Nephron progenitor cell (in vitro differentiated cells): ENCODE data around the gene OR8B12.
"Not testable (repeated sequence)": the region's sequence is repeated elsewhere in the genome, so short reads cannot be mapped to it uniquely, and the experiment has no call there.

Source experiments
- DNase-seq: peaks from one replicate; pipeline ENCODE4 v3.0.0; 2021
- H3K27ac Mint-ChIP-seq: 2 replicates; pipeline ENCODE4 v1.8.0; 2021; ENCODE audit warnings: mild to moderate bottlenecking, moderate library complexity, mixed read lengths
- H3K27me3 Mint-ChIP-seq: 2 replicates; pipeline ENCODE4 v1.8.0; 2021; ENCODE audit warnings: mild to moderate bottlenecking, low read depth, mixed read lengths; ENCODE audit not compliant: poor library complexity
- H3K36me3 Mint-ChIP-seq: 2 replicates; pipeline ENCODE4 v1.8.0; 2021; ENCODE audit warnings: low read depth, mixed read lengths
- H3K4me1 Mint-ChIP-seq: 2 replicates; pipeline ENCODE4 v1.8.0; 2021; ENCODE audit warnings: mixed read lengths
- H3K4me3 Mint-ChIP-seq: 2 replicates; pipeline ENCODE4 v1.8.0; 2021; ENCODE audit warnings: mild to moderate bottlenecking, moderate library complexity, mixed read lengths
- H3K9me3 Mint-ChIP-seq: 2 replicates; pipeline ENCODE4 v1.8.0; 2021; ENCODE audit warnings: mild to moderate bottlenecking, moderate library complexity, mixed read lengths
- CTCF ChIP-seq: fragments of 200-600 bp; sonication (generic); IDR thresholded peaks from 2 replicates; pipeline ENCODE4 v1.5.0; 2021; ENCODE audit warnings: antibody characterized with exemption

The OR8B12 gene

GRCh38 chr11:124519850-124520549 lies 23.5 kb downstream of the OR8B12 start:
- TF ChIP-seq CTCF = no peak
- Mint-ChIP-seq H3K4me3 (no peak overlapping the region), H3K9me3 (no peaks in the 10 kb centered on the region), H3K27me3 (peaks cover 17% of the 10 kb centered on the region), H3K36me3 (no peaks in the 10 kb centered on the region), H3K4me1 (no peaks in the 10 kb centered on the region), H3K27ac (no peak overlapping the region)
- DNase-seq = no peak

GRCh38 chr11:124518989-124519451 lies 24.4 kb downstream of the OR8B12 start:
- H3K27me3 Mint-ChIP-seq = peaks cover 17% of the 10 kb centered on the region
- no peak for DNase-seq
- H3K4me1 Mint-ChIP-seq = no peaks in the 10 kb centered on the region
- TF ChIP-seq CTCF = no peak
- H3K36me3 Mint-ChIP-seq = no peaks in the 10 kb centered on the region
- no peaks in the 10 kb centered on the region for H3K9me3 Mint-ChIP-seq
- no peak overlapping the region for H3K27ac Mint-ChIP-seq
- no peak overlapping the region for H3K4me3 Mint-ChIP-seq

GRCh38 chr11:124517314-124517713 lies 26.1 kb downstream of the OR8B12 start:
- H3K27me3 Mint-ChIP-seq = peaks cover 13% of the 10 kb centered on the region
- no peak overlapping the region for H3K27ac Mint-ChIP-seq
- no peaks in the 10 kb centered on the region for H3K36me3 Mint-ChIP-seq
- no peaks in the 10 kb centered on the region for H3K4me1 Mint-ChIP-seq
- no peak for DNase-seq
- TF ChIP-seq CTCF = no peak
- no peak overlapping the region for H3K4me3 Mint-ChIP-seq
- H3K9me3 Mint-ChIP-seq = no peaks in the 10 kb centered on the region

GRCh38 chr11:124514675-124515074 lies 28.8 kb downstream of the OR8B12 start:
- not testable (repeated sequence) for DNase-seq, H3K4me3 Mint-ChIP-seq, H3K4me1 Mint-ChIP-seq, H3K27ac Mint-ChIP-seq, H3K36me3 Mint-ChIP-seq, H3K9me3 Mint-ChIP-seq
- peaks cover 21% of the 10 kb centered on the region for H3K27me3 Mint-ChIP-seq

GRCh38 chr11:124514131-124514530 lies 29.3 kb downstream of the OR8B12 start:
- DNase-seq = no peak
- H3K27ac Mint-ChIP-seq = no peak overlapping the region
- peaks cover 3% of the 10 kb centered on the region for H3K9me3 Mint-ChIP-seq
- no peak overlapping the region for H3K4me3 Mint-ChIP-seq
- no peak for TF ChIP-seq CTCF
- H3K36me3 Mint-ChIP-seq = no peaks in the 10 kb centered on the region
- H3K27me3 Mint-ChIP-seq = peaks cover 27% of the 10 kb centered on the region
- H3K4me1 Mint-ChIP-seq = no peaks in the 10 kb centered on the region

- peaks cover 27% of the 10 kb centered on the region for H3K9me3 Mint-ChIP-seq
- no peaks in the 10 kb centered on the region for H3K4me1 Mint-ChIP-seq
- H3K27me3 Mint-ChIP-seq = peaks cover 31% of the 10 kb centered on the region
- no peak overlapping the region for H3K4me3 Mint-ChIP-seq
- no peak for TF ChIP-seq CTCF
- no peak for DNase-seq
- H3K27ac Mint-ChIP-seq = no peak overlapping the region
- peaks cover 6% of the 10 kb centered on the region for H3K36me3 Mint-ChIP-seq
Observed at GRCh38 chr11:124511745-124512144, 31.7 kb downstream of the OR8B12 start.
